GM12878 (cell line): Measurements from ENCODE around the gene GRIK2. TPM values are rescaled to one million over a fixed set of nuclear protein-coding genes. Genes with fewer than 3 reads are reported as not detected.

ENCODE experiments used
- ATAC-seq: fragments of 200-7000 bp; cut with Tn5 transposase; 3 replicates; pipeline ENCODE4 v1.9.1; 2020; ENCODE audit warnings: mild to moderate bottlenecking, moderate library complexity
- BruUV-seq: library from RNA; stranded (reverse); fragments of 400-500 nt; replicated peaks from 2 replicates; lab custom pipeline; 2021; lab: Mats Ljungman, UMichigan
- CTCF ChIA-PET: fragments of 300-600 bp; sonication (Branson Sonifier 250); formaldehyde crosslinking; extraction: SDS; loops from one replicate; lab custom pipeline; 2021; ENCODE audit warnings: inconsistent platforms; lab: Yijun Ruan, JAX
- POLR2A ChIA-PET: fragments of 350-600 bp; formaldehyde crosslinking; extraction: SDS; loops from one replicate; lab custom pipeline; 2021; ENCODE audit warnings: inconsistent platforms; lab: Charles Lee
- RAD21 ChIA-PET: fragments of 300-600 bp; sonication (Branson Sonifier 250); formaldehyde crosslinking; loops from one replicate; lab custom pipeline; 2023; ENCODE audit warnings: antibody characterized with exemption; ENCODE audit not compliant: unreplicated experiment; lab: Charles Lee
- SMC1A ChIA-PET: fragments of 300-600 bp; sonication (Branson Sonifier 250); formaldehyde crosslinking; loops from one replicate; lab custom pipeline; 2023; ENCODE audit not compliant: unreplicated experiment, uncharacterized antibody; lab: Charles Lee
- DNase-seq: peaks from one replicate; pipeline ENCODE4 v3.0.0-alpha.2; 2011; ENCODE audit warnings: low read depth, low spot score
- FAIRE-seq: peaks from 3 replicates; lab custom pipeline; 2011; peaks lifted over from hg19 to GRCh38; lab: Jason Lieb, UNC
- H2AFZ ChIP-seq: 2 replicates; pipeline ENCODE4 v1.6.0; 2011; ENCODE audit warnings: low read depth, low read length, control low read depth; ENCODE audit not compliant: control insufficient read depth
- H3K27ac ChIP-seq: 2 replicates; pipeline ENCODE4 v1.5.1; 2011; ENCODE audit warnings: control low read depth; ENCODE audit not compliant: control insufficient read depth, insufficient read depth
- H3K27me3 ChIP-seq, 2 experiments: replicated peaks in 1 of 2; 2 replicates each; pipeline versions ENCODE4 v1.6.0 to v1.6.1; 2011; ENCODE audit warnings: low read length in 1 of 2; ENCODE audit not compliant: control insufficient read depth in 2 of 2, insufficient read depth in 2 of 2
- H3K36me3 ChIP-seq, 2 experiments: 2 replicates each; pipeline ENCODE4 v1.5.1; 2011; ENCODE audit warnings: low read length in 1 of 2; ENCODE audit not compliant: control insufficient read depth in 2 of 2, insufficient read depth in 2 of 2
- H3K4me1 ChIP-seq: 2 replicates; pipeline ENCODE4 v1.6.1; 2011; ENCODE audit warnings: mild to moderate bottlenecking, low read length, moderate library complexity, mixed read lengths; ENCODE audit not compliant: control insufficient read depth, insufficient read depth
- H3K4me2 ChIP-seq: 2 replicates; pipeline ENCODE4 v1.6.0; 2011; ENCODE audit warnings: control low read depth; ENCODE audit not compliant: control insufficient read depth, insufficient read depth
- H3K4me3 ChIP-seq: fragments of 200-600 bp; sonication (generic); 2 replicates; pipeline ENCODE4 v1.5.1; 2016
- H3K79me2 ChIP-seq: 2 replicates; pipeline ENCODE4 v1.6.0; 2011; ENCODE audit warnings: low read length; ENCODE audit not compliant: control insufficient read depth, insufficient read depth
- H3K9ac ChIP-seq: 2 replicates; pipeline ENCODE4 v1.8.0; 2011; ENCODE audit warnings: low read length, control low read depth, mixed read lengths; ENCODE audit not compliant: control insufficient read depth, insufficient read depth
- H3K9me3 ChIP-seq: replicated peaks from 3 replicates; pipeline ENCODE4 v1.5.1; 2011; ENCODE audit warnings: mild to moderate bottlenecking, low read length; ENCODE audit not compliant: control insufficient read depth, insufficient read depth
- H4K20me1 ChIP-seq: 2 replicates; pipeline ENCODE4 v1.6.0; 2011; ENCODE audit not compliant: control insufficient read depth, insufficient read depth
- LARP7 ChIP-seq: fragments of 450-650 bp; IDR thresholded peaks from 2 replicates; pipeline ENCODE4 v1.6.1; 2017; ENCODE audit warnings: mild to moderate bottlenecking
- POU2F2 ChIP-seq: IDR thresholded peaks from 3 replicates; pipeline ENCODE4 v1.6.1; 2011; ENCODE audit warnings: low read depth, mild to moderate bottlenecking, low read length, borderline replicate concordance
- SMC3 ChIP-seq: IDR thresholded peaks from 2 replicates; pipeline ENCODE4 v1.6.1; 2011; ENCODE audit warnings: low read length, improper control_type of control experiment, borderline replicate concordance
- SP1 ChIP-seq: IDR thresholded peaks from one replicate; pipeline ENCODE4 v1.6.1; 2011; ENCODE audit warnings: low read depth, low read length
- TBL1XR1 ChIP-seq: IDR thresholded peaks from 2 replicates; pipeline ENCODE4 v1.6.1; 2012; ENCODE audit warnings: low read depth, low read length, improper control_type of control experiment
- WGBS: methylation state at CpG from one replicate; pipeline ENCODE4 v1.1.6; 2016; ENCODE audit warnings: low lambda C conversion rate; ENCODE audit not compliant: insufficient replicate concordance, insufficient coverage; ENCODE audit errors: missing lambda C conversion rate; 5-methylcytosine and 5-hydroxymethylcytosine counted together
- in situ Hi-C: fragments of 300-500 bp; cut with MboI; formaldehyde crosslinking; loops from 9 replicates; pipeline ENCODE4 v1.14.3; 2018; ENCODE audit warnings: mixed read lengths
- intact Hi-C: fragments of 100-400 bp; cut with micrococcal nuclease; formaldehyde crosslinking; loops from one replicate; pipeline ENCODE4 v1.14.2; 2022; ENCODE audit not compliant: unreplicated experiment
- polyA plus RNA-seq, 11 experiments: library from polyadenylated mRNA; depleted of rRNA in 4 of 11; unstranded in 6 of 11; stranded (reverse) in 5 of 11; fragments of >200 nt; fragmentation: Nextera tagmentation in 4 of 11; fragmentation: Illumina TruSeq in 1 of 11; extraction: Ambion mirVana in 4 of 11; extraction: Trizol in 1 of 11; gene quantifications; 1 replicate in 1 of 11; 2 replicates in 10 of 11; pipeline versions ENCODE4 v1.2.1 to v1.2.3, GENCODE V29; 2011 to 2016; ENCODE audit warnings: inconsistent platforms in 2 of 11, missing spikeins in 2 of 11, low read depth in 1 of 11
- total RNA-seq, 4 experiments: library from RNA; depleted of rRNA in 3 of 4; stranded (reverse); fragments of >200 nt in 3 of 4; fragmentation: Illumina TruSeq in 1 of 4; extraction: Trizol in 1 of 4; gene quantifications; 2 replicates each; pipeline versions ENCODE4 v1.2.1 to v1.2.3, GENCODE V29; 2013 to 2021
- TF ChIP-seq, protein P1 (sequence below): IDR thresholded peaks from 2 replicates; pipeline ENCODE4 v1.6.1; 2011; ENCODE audit warnings: borderline replicate concordance, low read depth, mild to moderate bottlenecking, moderate library complexity, mixed read lengths, low read length; ENCODE audit not compliant: insufficient read depth; ENCODE audit errors: extremely low read length
- TF ChIP-seq, protein P2 (sequence below): IDR thresholded peaks from 2 replicates; pipeline ENCODE4 v1.6.1; 2012; ENCODE audit warnings: improper control_type of control experiment, low read depth, low read length; ENCODE audit not compliant: insufficient replicate concordance
- TF ChIP-seq, protein P3 (sequence below): IDR thresholded peaks from 2 replicates; pipeline ENCODE4 v1.6.1; 2012; ENCODE audit warnings: low read depth, low read length, improper control_type of control experiment
- TF ChIP-seq, protein P4 (sequence below), 3 experiments: IDR thresholded peaks in 2 of 3; conservative IDR thresholded peaks in 1 of 3; 2 replicates each; pipeline ENCODE4 v1.5.1; 2011; ENCODE audit warnings: low read depth in 3 of 3, low read length in 3 of 3, mild to moderate bottlenecking in 3 of 3, control low read depth in 2 of 3, moderate library complexity in 2 of 3, inconsistent platforms in 1 of 3, mixed read lengths in 1 of 3; ENCODE audit not compliant: control insufficient read depth in 2 of 3, insufficient read depth in 1 of 3; ENCODE audit errors: extremely low read depth in 1 of 3
- TF ChIP-seq, protein P5 (sequence below): fragments of 450-650 bp; IDR thresholded peaks from 2 replicates; pipeline ENCODE4 v1.6.1; 2017; ENCODE audit warnings: low read depth, mild to moderate bottlenecking, moderate library complexity
- TF ChIP-seq, protein P6 (sequence below): fragments of 450-650 bp; IDR thresholded peaks from 2 replicates; pipeline ENCODE4 v1.6.1; 2017; ENCODE audit warnings: mild to moderate bottlenecking, low read depth, inconsistent platforms; ENCODE audit not compliant: poor library complexity, severe bottlenecking

GRIK2 gene
- total and polyA plus RNA-seq, 10 of the 15 experiments (the other 5 are each of a cell fraction or from before 2014, with no cell fraction given), result not detected

DNA sequence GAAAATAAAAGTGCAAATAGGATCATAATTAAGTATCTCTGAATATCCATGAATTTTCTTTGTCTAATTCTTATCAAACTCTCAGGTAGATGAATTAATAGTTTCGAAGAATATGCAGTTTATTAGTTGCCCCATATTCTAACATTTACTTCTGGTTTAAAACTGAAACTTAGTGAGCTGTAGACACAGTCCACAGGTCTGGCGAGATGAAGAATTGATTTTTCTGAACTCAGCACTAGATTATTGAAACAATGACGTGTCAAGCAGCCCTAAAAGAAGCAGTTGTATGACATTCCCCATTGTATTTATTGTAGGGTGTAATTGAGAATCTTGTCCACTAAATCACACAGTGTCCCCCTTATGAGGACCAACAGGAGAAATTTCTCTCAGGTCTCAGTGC lies 407.1 kb downstream of the GRIK2 start:
- no peaks in the 10 kb centered on the region for H3K79me2 ChIP-seq
- H3K4me2 ChIP-seq, result no peak overlapping the region
- ATAC-seq, result peak; percentile 27; the same call in 2 of the 3 replicates
- ChIA-PET CTCF (no interaction called here), RAD21 (no interaction called here), POLR2A (no interaction called here), SMC1A (no interaction called here)
- H3K4me3 ChIP-seq, result no peak overlapping the region
- intact Hi-C loops (no loop called here), in situ Hi-C loops (no loop called here)
- H3K27me3 ChIP-seq, result no peaks in the 10 kb centered on the region
- H3K27ac ChIP-seq, result no peak overlapping the region
- H3K9me3 ChIP-seq, result no peaks in the 10 kb centered on the region; the same call in 2 of the 3 replicates
- H2AFZ ChIP-seq, result no peak overlapping the region
- WGBS, result 4% methylated on average over 3 of the region's 3 CpGs
- H3K9ac ChIP-seq, result no peak overlapping the region
- no peaks in the 10 kb centered on the region for H4K20me1 ChIP-seq
- no peaks in the 10 kb centered on the region for H3K4me1 ChIP-seq
- no TSS peak for BruUV-seq
- H3K36me3 ChIP-seq, result no peaks in the 10 kb centered on the region
- no peak for DNase-seq
- no peak for FAIRE-seq
- TF ChIP-seq TBL1XR1 (no peak), POU2F2 (no peak), SMC3 (no peak), LARP7 (no peak), SP1 (no peak)
- TF ChIP-seq, protein P1, sequence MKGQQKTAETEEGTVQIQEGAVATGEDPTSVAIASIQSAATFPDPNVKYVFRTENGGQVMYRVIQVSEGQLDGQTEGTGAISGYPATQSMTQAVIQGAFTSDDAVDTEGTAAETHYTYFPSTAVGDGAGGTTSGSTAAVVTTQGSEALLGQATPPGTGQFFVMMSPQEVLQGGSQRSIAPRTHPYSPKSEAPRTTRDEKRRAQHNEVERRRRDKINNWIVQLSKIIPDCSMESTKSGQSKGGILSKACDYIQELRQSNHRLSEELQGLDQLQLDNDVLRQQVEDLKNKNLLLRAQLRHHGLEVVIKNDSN, result no peak
- TF ChIP-seq, protein P2, sequence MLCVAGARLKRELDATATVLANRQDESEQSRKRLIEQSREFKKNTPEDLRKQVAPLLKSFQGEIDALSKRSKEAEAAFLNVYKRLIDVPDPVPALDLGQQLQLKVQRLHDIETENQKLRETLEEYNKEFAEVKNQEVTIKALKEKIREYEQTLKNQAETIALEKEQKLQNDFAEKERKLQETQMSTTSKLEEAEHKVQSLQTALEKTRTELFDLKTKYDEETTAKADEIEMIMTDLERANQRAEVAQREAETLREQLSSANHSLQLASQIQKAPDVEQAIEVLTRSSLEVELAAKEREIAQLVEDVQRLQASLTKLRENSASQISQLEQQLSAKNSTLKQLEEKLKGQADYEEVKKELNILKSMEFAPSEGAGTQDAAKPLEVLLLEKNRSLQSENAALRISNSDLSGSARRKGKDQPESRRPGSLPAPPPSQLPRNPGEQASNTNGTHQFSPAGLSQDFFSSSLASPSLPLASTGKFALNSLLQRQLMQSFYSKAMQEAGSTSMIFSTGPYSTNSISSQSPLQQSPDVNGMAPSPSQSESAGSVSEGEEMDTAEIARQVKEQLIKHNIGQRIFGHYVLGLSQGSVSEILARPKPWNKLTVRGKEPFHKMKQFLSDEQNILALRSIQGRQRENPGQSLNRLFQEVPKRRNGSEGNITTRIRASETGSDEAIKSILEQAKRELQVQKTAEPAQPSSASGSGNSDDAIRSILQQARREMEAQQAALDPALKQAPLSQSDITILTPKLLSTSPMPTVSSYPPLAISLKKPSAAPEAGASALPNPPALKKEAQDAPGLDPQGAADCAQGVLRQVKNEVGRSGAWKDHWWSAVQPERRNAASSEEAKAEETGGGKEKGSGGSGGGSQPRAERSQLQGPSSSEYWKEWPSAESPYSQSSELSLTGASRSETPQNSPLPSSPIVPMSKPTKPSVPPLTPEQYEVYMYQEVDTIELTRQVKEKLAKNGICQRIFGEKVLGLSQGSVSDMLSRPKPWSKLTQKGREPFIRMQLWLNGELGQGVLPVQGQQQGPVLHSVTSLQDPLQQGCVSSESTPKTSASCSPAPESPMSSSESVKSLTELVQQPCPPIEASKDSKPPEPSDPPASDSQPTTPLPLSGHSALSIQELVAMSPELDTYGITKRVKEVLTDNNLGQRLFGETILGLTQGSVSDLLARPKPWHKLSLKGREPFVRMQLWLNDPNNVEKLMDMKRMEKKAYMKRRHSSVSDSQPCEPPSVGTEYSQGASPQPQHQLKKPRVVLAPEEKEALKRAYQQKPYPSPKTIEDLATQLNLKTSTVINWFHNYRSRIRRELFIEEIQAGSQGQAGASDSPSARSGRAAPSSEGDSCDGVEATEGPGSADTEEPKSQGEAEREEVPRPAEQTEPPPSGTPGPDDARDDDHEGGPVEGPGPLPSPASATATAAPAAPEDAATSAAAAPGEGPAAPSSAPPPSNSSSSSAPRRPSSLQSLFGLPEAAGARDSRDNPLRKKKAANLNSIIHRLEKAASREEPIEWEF, result no peak
- TF ChIP-seq, protein P3, sequence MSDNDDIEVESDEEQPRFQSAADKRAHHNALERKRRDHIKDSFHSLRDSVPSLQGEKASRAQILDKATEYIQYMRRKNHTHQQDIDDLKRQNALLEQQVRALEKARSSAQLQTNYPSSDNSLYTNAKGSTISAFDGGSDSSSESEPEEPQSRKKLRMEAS, result no peak
- TF ChIP-seq, protein P4, sequence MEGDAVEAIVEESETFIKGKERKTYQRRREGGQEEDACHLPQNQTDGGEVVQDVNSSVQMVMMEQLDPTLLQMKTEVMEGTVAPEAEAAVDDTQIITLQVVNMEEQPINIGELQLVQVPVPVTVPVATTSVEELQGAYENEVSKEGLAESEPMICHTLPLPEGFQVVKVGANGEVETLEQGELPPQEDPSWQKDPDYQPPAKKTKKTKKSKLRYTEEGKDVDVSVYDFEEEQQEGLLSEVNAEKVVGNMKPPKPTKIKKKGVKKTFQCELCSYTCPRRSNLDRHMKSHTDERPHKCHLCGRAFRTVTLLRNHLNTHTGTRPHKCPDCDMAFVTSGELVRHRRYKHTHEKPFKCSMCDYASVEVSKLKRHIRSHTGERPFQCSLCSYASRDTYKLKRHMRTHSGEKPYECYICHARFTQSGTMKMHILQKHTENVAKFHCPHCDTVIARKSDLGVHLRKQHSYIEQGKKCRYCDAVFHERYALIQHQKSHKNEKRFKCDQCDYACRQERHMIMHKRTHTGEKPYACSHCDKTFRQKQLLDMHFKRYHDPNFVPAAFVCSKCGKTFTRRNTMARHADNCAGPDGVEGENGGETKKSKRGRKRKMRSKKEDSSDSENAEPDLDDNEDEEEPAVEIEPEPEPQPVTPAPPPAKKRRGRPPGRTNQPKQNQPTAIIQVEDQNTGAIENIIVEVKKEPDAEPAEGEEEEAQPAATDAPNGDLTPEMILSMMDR (IDR thresholded peaks at IDR 0.05 in 2 of 3, conservative IDR thresholded peaks at IDR 0.05 in 1 of 3; ENCODE audit: control insufficient read depth in 2 of 3, extremely low read depth in 1 of 3, insufficient read depth in 1 of 3, low read depth in 3 of 3, low read length in 3 of 3), result no peak
- TF ChIP-seq, protein P5, sequence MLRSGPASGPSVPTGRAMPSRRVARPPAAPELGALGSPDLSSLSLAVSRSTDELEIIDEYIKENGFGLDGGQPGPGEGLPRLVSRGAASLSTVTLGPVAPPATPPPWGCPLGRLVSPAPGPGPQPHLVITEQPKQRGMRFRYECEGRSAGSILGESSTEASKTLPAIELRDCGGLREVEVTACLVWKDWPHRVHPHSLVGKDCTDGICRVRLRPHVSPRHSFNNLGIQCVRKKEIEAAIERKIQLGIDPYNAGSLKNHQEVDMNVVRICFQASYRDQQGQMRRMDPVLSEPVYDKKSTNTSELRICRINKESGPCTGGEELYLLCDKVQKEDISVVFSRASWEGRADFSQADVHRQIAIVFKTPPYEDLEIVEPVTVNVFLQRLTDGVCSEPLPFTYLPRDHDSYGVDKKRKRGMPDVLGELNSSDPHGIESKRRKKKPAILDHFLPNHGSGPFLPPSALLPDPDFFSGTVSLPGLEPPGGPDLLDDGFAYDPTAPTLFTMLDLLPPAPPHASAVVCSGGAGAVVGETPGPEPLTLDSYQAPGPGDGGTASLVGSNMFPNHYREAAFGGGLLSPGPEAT, result no peak
- TF ChIP-seq, protein P6, sequence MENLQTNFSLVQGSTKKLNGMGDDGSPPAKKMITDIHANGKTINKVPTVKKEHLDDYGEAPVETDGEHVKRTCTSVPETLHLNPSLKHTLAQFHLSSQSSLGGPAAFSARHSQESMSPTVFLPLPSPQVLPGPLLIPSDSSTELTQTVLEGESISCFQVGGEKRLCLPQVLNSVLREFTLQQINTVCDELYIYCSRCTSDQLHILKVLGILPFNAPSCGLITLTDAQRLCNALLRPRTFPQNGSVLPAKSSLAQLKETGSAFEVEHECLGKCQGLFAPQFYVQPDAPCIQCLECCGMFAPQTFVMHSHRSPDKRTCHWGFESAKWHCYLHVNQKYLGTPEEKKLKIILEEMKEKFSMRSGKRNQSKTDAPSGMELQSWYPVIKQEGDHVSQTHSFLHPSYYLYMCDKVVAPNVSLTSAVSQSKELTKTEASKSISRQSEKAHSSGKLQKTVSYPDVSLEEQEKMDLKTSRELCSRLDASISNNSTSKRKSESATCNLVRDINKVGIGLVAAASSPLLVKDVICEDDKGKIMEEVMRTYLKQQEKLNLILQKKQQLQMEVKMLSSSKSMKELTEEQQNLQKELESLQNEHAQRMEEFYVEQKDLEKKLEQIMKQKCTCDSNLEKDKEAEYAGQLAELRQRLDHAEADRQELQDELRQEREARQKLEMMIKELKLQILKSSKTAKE, result no peak
